WI38 (cell line): ENCODE results near the gene MYH7.
"Not testable (repeated sequence)": the region's sequence is repeated elsewhere in the genome, so short reads cannot be mapped to it uniquely, and the experiment has no call there.

Experiments
- H3K4me3 ChIP-seq: 2 replicates; pipeline ENCODE4 v1.5.1; 2011; ENCODE audit warnings: low read depth, mild to moderate bottlenecking, control low read depth, low read length
- CTCF ChIP-seq: IDR thresholded peaks from 2 replicates; pipeline ENCODE4 v1.5.1; 2012; ENCODE audit warnings: low read depth, mild to moderate bottlenecking, control low read depth, low read length

The MYH7 gene

GRCh38 chr14:23399591-23399990 is 35.9 kb downstream of the MYH7 start:
- TF ChIP-seq CTCF, result no peak

GRCh38 chr14:23399136-23399535 is 36.3 kb downstream of the MYH7 start:
- no peak for TF ChIP-seq CTCF
- H3K4me3 ChIP-seq, result no peak overlapping the region

More at GRCh38 chr14:23399591-23399990, 35.9 kb downstream of the MYH7 start:
- H3K4me3 ChIP-seq, result no peak overlapping the region

GRCh38 chr14:23398348-23398747 is 37.1 kb downstream of the MYH7 start:
- no peak for TF ChIP-seq CTCF
- no peak overlapping the region for H3K4me3 ChIP-seq

- H3K4me3 ChIP-seq, result no peak overlapping the region
- no peak for TF ChIP-seq CTCF
Measured at GRCh38 chr14:23396781-23397407, 38.6 kb downstream of the MYH7 start.

- no peak for TF ChIP-seq CTCF
- no peak overlapping the region for H3K4me3 ChIP-seq
Measured at GRCh38 chr14:23396126-23396525, 39.3 kb downstream of the MYH7 start.

GRCh38 chr14:23392613-23393012 is 42.8 kb downstream of the MYH7 start:
- H3K4me3 ChIP-seq, result no peak overlapping the region
- TF ChIP-seq CTCF, result no peak

- not testable (repeated sequence) for H3K4me3 ChIP-seq
Measured at GRCh38 chr14:23389871-23390270, 45.6 kb downstream of the MYH7 start.

- TF ChIP-seq CTCF, result no peak
- H3K4me3 ChIP-seq, result no peak overlapping the region
Measured at GRCh38 chr14:23389396-23389795, 46.1 kb downstream of the MYH7 start.
